ENCODE data around the gene CEACAM7.

- TF ChIP-seq POLR2A (IDR thresholded peaks at IDR 0.05) (no peak), CTCF (IDR thresholded peaks at IDR 0.05) (no peak)
Measured at GRCh38 chr19:41705393-41706174, 17.5 kb upstream of the CEACAM7 start.
